Esophagus muscularis mucosa (tissue), 4 donors: Measurements from ENCODE around the gene OR2D3. TPM values are rescaled to one million over a fixed set of nuclear protein-coding genes. Genes with fewer than 3 reads are reported as not detected.

ENCODE experiments used
- DNase-seq: peaks from one replicate; pipeline ENCODE4 v3.0.0-alpha.2; 2017; ENCODE audit errors: extremely low spot score
- H3K27ac ChIP-seq, 4 donors: fragments of 200-600 bp; sonication (generic); replicated peaks in 1 of 4; 1 replicate in 3 of 4; 2 replicates in 1 of 4; pipeline ENCODE4 v1.5.1; 2016 to 2019; ENCODE audit warnings: mild to moderate bottlenecking in 1 of 4
- H3K27me3 ChIP-seq, 4 donors: fragments of 200-600 bp; sonication (generic); one replicate each; pipeline versions ENCODE4 v1.5.1 to v1.6.0; 2016 to 2019
- H3K36me3 ChIP-seq, 4 donors: fragments of 200-600 bp; sonication (generic); one replicate each; pipeline ENCODE4 v1.5.1; 2016 to 2019
- H3K4me1 ChIP-seq, 4 donors: fragments of 200-600 bp; sonication (generic); one replicate each; pipeline ENCODE4 v1.5.1; 2016 to 2019
- H3K4me3 ChIP-seq, 4 donors: fragments of 200-600 bp; sonication (generic); 1 replicate in 2 of 4; 2 replicates in 2 of 4; pipeline ENCODE4 v1.5.1; 2016 to 2019; ENCODE audit warnings: mild to moderate bottlenecking in 4 of 4, moderate library complexity in 1 of 4
- H3K9me3 ChIP-seq, 4 donors: fragments of 200-600 bp; sonication (generic); 1 replicate in 3 of 4; 2 replicates in 1 of 4; pipeline ENCODE4 v1.5.1; 2016 to 2019
- EP300 ChIP-seq: sonication (generic); formaldehyde crosslinking; IDR thresholded peaks from one replicate; pipeline ENCODE4 v1.6.1; 2017; ENCODE audit warnings: antibody characterized with exemption
- POLR2A ChIP-seq: fragments of 450-650 bp; IDR thresholded peaks from one replicate; pipeline ENCODE4 v1.6.1; 2017; ENCODE audit warnings: antibody characterized with exemption, moderate library complexity, mild to moderate bottlenecking, low read depth
- POLR2AphosphoS5 ChIP-seq, 2 donors: sonication (generic); formaldehyde crosslinking; IDR thresholded peaks; one replicate each; pipeline ENCODE4 v1.6.1; 2017; ENCODE audit warnings: antibody characterized with exemption in 2 of 2
- WGBS: methylation state at CpG from one replicate; pipeline ENCODE4 v1.1.5; 2018; 5-methylcytosine and 5-hydroxymethylcytosine counted together
- intact Hi-C: fragments of 100-400 bp; cut with DNase I; formaldehyde crosslinking; loops from one replicate; pipeline ENCODE4 v1.15.1; 2023
- total RNA-seq, 4 donors: library from RNA; depleted of rRNA; stranded (reverse); fragments of >200 nt; gene quantifications; one replicate each; pipeline versions ENCODE4 v1.1.0 to v1.2.1, GENCODE V29; 2016
- TF ChIP-seq, protein P1 (sequence below), 3 experiments: fragments of 200-600 bp in 2 of 3; fragments of 450-650 bp in 1 of 3; sonication (generic) in 2 of 3; IDR thresholded peaks; one replicate each; pipeline ENCODE4 v1.5.1; 2017 to 2019; ENCODE audit warnings: antibody characterized with exemption in 3 of 3, mild to moderate bottlenecking in 2 of 3, moderate library complexity in 1 of 3

Gene OR2D3
- total RNA-seq, 4 donors from 2014 or later, result not detected

DNA sequence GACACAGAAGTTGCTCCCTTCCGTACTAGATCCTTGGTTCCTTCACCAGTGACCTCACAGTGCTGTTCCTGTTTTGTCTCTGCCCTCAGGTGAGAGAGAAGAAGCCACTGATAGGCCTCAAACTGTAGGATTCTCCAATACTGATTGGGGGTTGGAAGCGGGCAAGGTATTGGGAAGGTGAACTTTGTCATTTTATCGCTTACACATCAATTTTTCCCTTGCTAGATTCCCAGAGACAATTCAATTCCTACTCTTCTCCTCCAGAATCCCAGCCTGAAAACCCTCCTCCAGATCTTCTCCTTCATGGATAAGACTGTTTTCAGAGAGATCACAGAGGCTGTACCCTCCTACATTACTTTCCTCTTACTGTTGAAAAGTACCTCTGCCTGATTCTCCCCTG is 9.4 kb upstream of the OR2D3 start:
- Histone ChIP-seq H3K9me3 (no peaks in the 10 kb centered on the region), H3K27ac (no peak overlapping the region), H3K27me3 (no peaks in the 10 kb centered on the region), H3K4me1 (no peaks in the 10 kb centered on the region), H3K4me3 (no peak overlapping the region), H3K36me3 (no peaks in the 10 kb centered on the region)
- 82% methylated on average over 3 of the region's 3 CpGs for WGBS
- no peak for TF ChIP-seq POLR2AphosphoS5 (IDR thresholded peaks at IDR 0.05)
- no peak for TF ChIP-seq POLR2A
- TF ChIP-seq, protein P1, sequence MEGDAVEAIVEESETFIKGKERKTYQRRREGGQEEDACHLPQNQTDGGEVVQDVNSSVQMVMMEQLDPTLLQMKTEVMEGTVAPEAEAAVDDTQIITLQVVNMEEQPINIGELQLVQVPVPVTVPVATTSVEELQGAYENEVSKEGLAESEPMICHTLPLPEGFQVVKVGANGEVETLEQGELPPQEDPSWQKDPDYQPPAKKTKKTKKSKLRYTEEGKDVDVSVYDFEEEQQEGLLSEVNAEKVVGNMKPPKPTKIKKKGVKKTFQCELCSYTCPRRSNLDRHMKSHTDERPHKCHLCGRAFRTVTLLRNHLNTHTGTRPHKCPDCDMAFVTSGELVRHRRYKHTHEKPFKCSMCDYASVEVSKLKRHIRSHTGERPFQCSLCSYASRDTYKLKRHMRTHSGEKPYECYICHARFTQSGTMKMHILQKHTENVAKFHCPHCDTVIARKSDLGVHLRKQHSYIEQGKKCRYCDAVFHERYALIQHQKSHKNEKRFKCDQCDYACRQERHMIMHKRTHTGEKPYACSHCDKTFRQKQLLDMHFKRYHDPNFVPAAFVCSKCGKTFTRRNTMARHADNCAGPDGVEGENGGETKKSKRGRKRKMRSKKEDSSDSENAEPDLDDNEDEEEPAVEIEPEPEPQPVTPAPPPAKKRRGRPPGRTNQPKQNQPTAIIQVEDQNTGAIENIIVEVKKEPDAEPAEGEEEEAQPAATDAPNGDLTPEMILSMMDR (IDR thresholded peaks at IDR 0.05), result no peak
- no peak for TF ChIP-seq EP300
- intact Hi-C loops, result no loop called here
- DNase-seq, result no peak

DNA sequence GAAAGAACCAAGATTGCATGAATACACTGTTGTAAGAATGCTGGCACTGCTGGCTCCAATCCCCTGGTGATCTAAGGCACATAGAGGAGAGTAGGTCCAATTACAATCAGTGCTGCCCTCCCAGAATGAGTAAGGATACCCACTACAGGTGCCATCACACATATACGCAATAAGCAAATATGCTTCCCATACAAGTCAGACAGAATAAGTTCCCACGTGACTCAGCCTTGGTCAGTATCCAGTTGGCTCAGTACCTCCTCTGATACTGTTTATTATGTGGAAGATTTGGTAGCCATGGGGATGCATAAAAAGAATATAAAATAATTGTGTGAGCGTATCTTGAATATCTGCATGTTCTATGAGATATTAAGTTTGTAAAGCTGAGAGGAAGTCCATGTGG is 8.9 kb upstream of the OR2D3 start:
- intact Hi-C loops, result no loop called here
- H3K9me3 ChIP-seq, result no peaks in the 10 kb centered on the region
- no peaks in the 10 kb centered on the region for H3K4me1 ChIP-seq
- H3K4me3 ChIP-seq, result no peak overlapping the region
- H3K36me3 ChIP-seq, result no peaks in the 10 kb centered on the region
- H3K27me3 ChIP-seq, result no peaks in the 10 kb centered on the region
- DNase-seq, result no peak
- H3K27ac ChIP-seq, result no peak overlapping the region
- 46% methylated on average over 3 of the region's 3 CpGs for WGBS
- TF ChIP-seq POLR2AphosphoS5 (IDR thresholded peaks at IDR 0.05), result no peak
- TF ChIP-seq, protein P1 (IDR thresholded peaks at IDR 0.05), result no peak
- no peak for TF ChIP-seq EP300
- no peak for TF ChIP-seq POLR2A

DNA sequence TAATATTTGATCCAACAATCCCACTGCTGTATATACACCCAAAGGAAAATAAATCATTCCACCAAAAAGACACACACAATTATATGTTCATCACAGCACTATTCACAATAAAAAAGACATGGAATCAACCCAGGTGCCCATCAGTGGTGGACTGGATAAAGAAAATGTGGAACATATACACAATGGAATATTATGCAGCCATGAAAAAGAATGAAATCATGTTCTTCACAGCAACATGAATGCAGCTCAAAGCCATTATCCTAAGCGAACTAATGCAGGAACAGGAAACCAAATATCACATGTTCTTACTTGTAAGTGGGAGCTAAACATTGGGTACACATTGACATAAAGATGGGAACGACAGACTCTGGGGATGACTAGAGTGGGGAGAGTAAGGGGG is 1.1 kb upstream of the OR2D3 start:
- WGBS, result 29% methylated on average over 2 of the region's 2 CpGs

DNA sequence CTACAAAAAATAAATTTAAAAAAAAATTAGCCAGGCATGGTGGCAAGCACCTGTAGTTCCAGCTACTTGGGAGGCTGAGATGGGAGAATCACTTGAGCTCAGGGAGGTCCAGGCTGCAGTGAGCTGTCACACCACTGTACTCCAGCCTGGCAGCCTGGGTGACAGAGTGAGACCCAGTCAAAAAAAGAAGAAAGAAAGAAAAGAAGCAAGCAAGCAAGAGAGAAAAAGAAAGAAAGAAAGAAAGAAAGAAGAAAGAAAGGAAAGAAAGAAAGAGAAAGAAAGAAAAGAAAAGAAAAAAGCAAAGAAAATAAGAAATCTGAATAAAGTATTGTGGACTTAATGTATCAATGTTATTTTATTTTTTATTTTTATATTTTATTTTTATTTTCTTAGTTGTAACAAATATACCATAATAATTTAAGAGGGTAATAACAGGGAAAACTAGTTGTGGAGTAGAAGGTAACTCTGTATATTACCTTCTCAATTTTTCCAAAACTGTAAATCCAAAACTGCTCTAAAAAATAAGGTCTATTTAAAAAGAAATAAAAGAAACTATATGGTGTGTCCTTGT is 4.3 kb downstream of the OR2D3 start:
- no peak overlapping the region for H3K4me3 ChIP-seq
- H3K36me3 ChIP-seq, result no peaks in the 10 kb centered on the region
- no peaks in the 10 kb centered on the region for H3K9me3 ChIP-seq
- peaks cover 0 to 25% (median 0%) of the 10 kb centered on the region in 4 donors for H3K27me3 ChIP-seq
- DNase-seq, result no peak
- no peak overlapping the region for H3K27ac ChIP-seq
- H3K4me1 ChIP-seq, result peaks cover 8 to 16% (median 15%) of the 10 kb centered on the region in 4 donors
- TF ChIP-seq, protein P1 (IDR thresholded peaks at IDR 0.05), result no peak
- TF ChIP-seq POLR2A, result no peak
- TF ChIP-seq POLR2AphosphoS5 (IDR thresholded peaks at IDR 0.05), result no peak
- TF ChIP-seq EP300, result no peak
- intact Hi-C loops, result no loop called here

More for the DNA sequence above, 1.1 kb upstream of the OR2D3 start:
- Histone ChIP-seq H3K27me3 (no peaks in the 10 kb centered on the region), H3K4me1 (no peaks in the 10 kb centered on the region), H3K36me3 (no peaks in the 10 kb centered on the region), H3K4me3 (no peak overlapping the region), H3K9me3 (no peaks in the 10 kb centered on the region), H3K27ac (no peak overlapping the region)
- no peak for DNase-seq
- no peak for TF ChIP-seq POLR2AphosphoS5 (IDR thresholded peaks at IDR 0.05)
- TF ChIP-seq EP300, result no peak
- TF ChIP-seq, protein P1 (IDR thresholded peaks at IDR 0.05), result no peak
- no peak for TF ChIP-seq POLR2A
- intact Hi-C loops, result no loop called here
